Body of pancreas (tissue), 4 donors: Measurements from ENCODE around the gene MAN2B1.

ENCODE experiments used
- CTCF ChIP-seq, 7 experiments: fragments of 450-650 bp in 4 of 7; fragments of 200-600 bp in 3 of 7; sonication (generic) in 3 of 7; IDR thresholded peaks; one replicate each; pipeline ENCODE4 v1.5.1; 2016 to 2019; ENCODE audit warnings: antibody characterized with exemption in 7 of 7
- POLR2A ChIP-seq, 3 donors: fragments of 450-650 bp; IDR thresholded peaks; one replicate each; pipeline ENCODE4 v1.6.1; 2016; ENCODE audit warnings: antibody characterized with exemption in 3 of 3, mild to moderate bottlenecking in 2 of 3

DNA sequence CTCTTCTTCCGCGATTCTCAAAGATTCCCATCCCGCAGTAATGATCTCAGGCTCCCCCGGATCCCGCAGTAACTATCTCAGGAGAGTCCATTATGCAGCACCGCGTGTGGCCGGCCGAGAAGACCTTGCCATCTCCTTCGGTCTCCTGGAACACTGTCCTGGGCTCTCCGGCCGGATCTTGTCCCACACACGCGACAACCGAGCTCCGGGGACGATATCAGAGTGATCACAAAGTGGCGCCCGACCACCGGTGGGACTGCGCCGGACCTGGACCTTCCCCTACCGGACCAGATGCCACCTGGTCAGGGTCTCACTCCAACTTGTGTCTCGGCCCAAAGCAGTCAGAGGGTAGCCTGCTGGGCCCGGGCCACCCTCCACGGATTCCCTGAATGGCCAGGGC, 24.0 kb downstream of the MAN2B1 start:
- no peak for TF ChIP-seq CTCF (IDR thresholded peaks at IDR 0.05)
- no peak for TF ChIP-seq POLR2A (IDR thresholded peaks at IDR 0.05)
